Panc1 (cell line): Measurements from ENCODE around the gene RIPPLY3. TPM values are rescaled to one million over a fixed set of nuclear protein-coding genes. Genes with fewer than 3 reads are reported as not detected.
A peak's percentile ranks its signal among the peaks of the same experiment; 100 is the strongest.

Experiments used
- ATAC-seq: fragments of 200-7000 bp; cut with Tn5 transposase; 2 replicates; pipeline ENCODE4 v1.9.1; 2020; ENCODE audit warnings: mild to moderate bottlenecking, moderate library complexity
- BruUV-seq: library from RNA; stranded (reverse); fragments of 400-500 nt; replicated peaks from 2 replicates; lab custom pipeline; 2021; lab: Mats Ljungman, UMichigan
- CTCF ChIA-PET: fragments of 300-600 bp; sonication (Branson Sonifier 250); formaldehyde crosslinking; loops from one replicate; lab custom pipeline; 2022; ENCODE audit warnings: antibody characterized with exemption; lab: Charles Lee
- POLR2A ChIA-PET: fragments of 300-600 bp; sonication (Branson Sonifier 250); formaldehyde crosslinking; loops from one replicate; lab custom pipeline; 2022; ENCODE audit warnings: antibody characterized with exemption; lab: Charles Lee
- DNase-seq: peaks from one replicate; pipeline ENCODE4 v3.0.0-alpha.2; 2010; ENCODE audit warnings: low read depth, low spot score
- H3K27ac ChIP-seq: 2 replicates; pipeline ENCODE4 v1.5.1; 2011; ENCODE audit warnings: mild to moderate bottlenecking, low read length, inconsistent platforms
- H3K27me3 ChIP-seq: fragments of 200-500 bp; sonication (Bioruptor generic); 2 replicates; pipeline ENCODE4 v1.6.0; 2014; ENCODE audit warnings: low read length, inconsistent platforms; ENCODE audit not compliant: control insufficient read depth, insufficient read depth
- H3K36me3 ChIP-seq: fragments of 200-500 bp; sonication (Bioruptor generic); 2 replicates; pipeline ENCODE4 v1.5.1; 2014; ENCODE audit warnings: inconsistent platforms, mild to moderate bottlenecking, low read length, moderate library complexity; ENCODE audit not compliant: control insufficient read depth, insufficient read depth
- H3K4me1 ChIP-seq: 2 replicates; pipeline ENCODE4 v1.5.1; 2011; ENCODE audit warnings: inconsistent platforms, mild to moderate bottlenecking, low read length, moderate library complexity; ENCODE audit not compliant: control insufficient read depth, insufficient read depth
- H3K4me3 ChIP-seq, 2 experiments: 2 replicates each; pipeline ENCODE4 v1.5.1; 2011 to 2012; ENCODE audit warnings: low read depth in 2 of 2, low read length in 2 of 2, mild to moderate bottlenecking in 2 of 2, inconsistent platforms in 1 of 2, moderate library complexity in 1 of 2
- H3K9me3 ChIP-seq: fragments of 200-500 bp; sonication (Bioruptor generic); 2 replicates; pipeline ENCODE4 v1.5.1; 2014; ENCODE audit warnings: low read depth, mild to moderate bottlenecking, inconsistent platforms, low read length, moderate library complexity; ENCODE audit not compliant: control insufficient read depth, insufficient read depth
- POLR2AphosphoS5 ChIP-seq: IDR thresholded peaks from 2 replicates; pipeline ENCODE4 v1.6.1; 2012; ENCODE audit warnings: mild to moderate bottlenecking, low read depth, low read length, moderate library complexity
- SIN3A ChIP-seq: IDR thresholded peaks from 2 replicates; pipeline ENCODE4 v1.6.1; 2012; ENCODE audit warnings: low read depth, mild to moderate bottlenecking, low read length, moderate library complexity, borderline replicate concordance; ENCODE audit not compliant: insufficient read depth
- TCF7L2 ChIP-seq: IDR thresholded peaks from 2 replicates; pipeline ENCODE4 v1.6.1; 2011; ENCODE audit warnings: mild to moderate bottlenecking, low read depth, low read length, inconsistent platforms
- in situ Hi-C: cut with HindIII; loops from 2 replicates; pipeline ENCODE4 v1.10.0; 2016; ENCODE audit warnings: low sequenced_read_pairs, low pct_unique_long_range_greater_than_20kb
- intact Hi-C: fragments of 100-400 bp; cut with micrococcal nuclease; formaldehyde crosslinking; loops from one replicate; pipeline ENCODE4 v1.10.0; 2022; ENCODE audit not compliant: unreplicated experiment
- total RNA-seq: library from RNA; stranded (reverse); gene quantifications from one replicate; pipeline ENCODE4 v1.2.1, GENCODE V29; 2021; ENCODE audit not compliant: unreplicated experiment
- TF ChIP-seq, protein P1 (sequence below), 2 experiments: IDR thresholded peaks; 2 replicates each; pipeline ENCODE4 v1.6.1; 2011 to 2012; ENCODE audit warnings: low read depth in 2 of 2, control low read depth in 1 of 2, low read length in 1 of 2, mild to moderate bottlenecking in 1 of 2, moderate library complexity in 1 of 2; ENCODE audit not compliant: insufficient read depth in 1 of 2
- TF ChIP-seq, protein P2 (sequence below): fragments of 450-650 bp; IDR thresholded peaks from 2 replicates; pipeline ENCODE4 v1.5.1; 2017; ENCODE audit warnings: mild to moderate bottlenecking

RIPPLY3 gene
- total RNA-seq, 1 experiment from 2014 or later: 1.2 TPM

DNA sequence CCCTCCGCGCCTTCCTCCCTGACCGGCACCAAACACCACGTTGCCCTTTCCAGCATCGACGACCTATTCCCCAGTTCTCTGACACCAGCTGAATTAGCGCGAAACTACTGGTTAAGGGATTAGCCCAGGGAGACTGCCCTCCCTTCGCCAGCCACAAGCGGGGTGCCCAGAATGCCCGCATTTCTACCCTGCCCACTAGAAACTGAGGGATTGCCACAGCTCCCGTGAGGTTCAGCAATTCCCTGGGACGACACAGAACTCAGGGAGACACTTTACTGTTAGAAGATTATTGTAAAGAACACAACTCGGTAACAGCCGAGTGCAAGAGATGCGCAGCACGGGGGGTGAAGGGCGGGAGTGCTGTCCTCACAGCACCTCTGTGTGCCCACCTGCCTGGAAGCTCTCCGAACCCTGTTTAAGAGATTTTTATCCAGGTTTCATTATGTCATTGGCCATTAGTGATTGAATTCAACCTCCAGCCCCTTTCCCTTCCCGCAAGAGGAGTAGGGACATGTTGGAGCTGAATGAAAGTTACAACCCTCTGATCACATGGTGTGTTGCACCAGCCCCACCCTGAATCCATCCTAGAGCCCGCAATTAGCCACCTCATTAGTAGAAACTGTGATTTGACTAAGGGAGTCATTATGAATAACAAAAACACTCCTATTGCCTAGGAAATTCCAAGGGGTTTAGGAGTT, 15.8 kb upstream of the RIPPLY3 start:
- CTCF ChIA-PET: interaction anchor here (0.5 kb wide), 1 partner anchor 236 kb away, joined by 3 read pairs; no protein-coding TSS in a partner anchor
- ATAC-seq (no peak), DNase-seq (no peak)
- no peak for TF ChIP-seq POLR2AphosphoS5
- TF ChIP-seq SIN3A: no peak
- TF ChIP-seq, protein P1, sequence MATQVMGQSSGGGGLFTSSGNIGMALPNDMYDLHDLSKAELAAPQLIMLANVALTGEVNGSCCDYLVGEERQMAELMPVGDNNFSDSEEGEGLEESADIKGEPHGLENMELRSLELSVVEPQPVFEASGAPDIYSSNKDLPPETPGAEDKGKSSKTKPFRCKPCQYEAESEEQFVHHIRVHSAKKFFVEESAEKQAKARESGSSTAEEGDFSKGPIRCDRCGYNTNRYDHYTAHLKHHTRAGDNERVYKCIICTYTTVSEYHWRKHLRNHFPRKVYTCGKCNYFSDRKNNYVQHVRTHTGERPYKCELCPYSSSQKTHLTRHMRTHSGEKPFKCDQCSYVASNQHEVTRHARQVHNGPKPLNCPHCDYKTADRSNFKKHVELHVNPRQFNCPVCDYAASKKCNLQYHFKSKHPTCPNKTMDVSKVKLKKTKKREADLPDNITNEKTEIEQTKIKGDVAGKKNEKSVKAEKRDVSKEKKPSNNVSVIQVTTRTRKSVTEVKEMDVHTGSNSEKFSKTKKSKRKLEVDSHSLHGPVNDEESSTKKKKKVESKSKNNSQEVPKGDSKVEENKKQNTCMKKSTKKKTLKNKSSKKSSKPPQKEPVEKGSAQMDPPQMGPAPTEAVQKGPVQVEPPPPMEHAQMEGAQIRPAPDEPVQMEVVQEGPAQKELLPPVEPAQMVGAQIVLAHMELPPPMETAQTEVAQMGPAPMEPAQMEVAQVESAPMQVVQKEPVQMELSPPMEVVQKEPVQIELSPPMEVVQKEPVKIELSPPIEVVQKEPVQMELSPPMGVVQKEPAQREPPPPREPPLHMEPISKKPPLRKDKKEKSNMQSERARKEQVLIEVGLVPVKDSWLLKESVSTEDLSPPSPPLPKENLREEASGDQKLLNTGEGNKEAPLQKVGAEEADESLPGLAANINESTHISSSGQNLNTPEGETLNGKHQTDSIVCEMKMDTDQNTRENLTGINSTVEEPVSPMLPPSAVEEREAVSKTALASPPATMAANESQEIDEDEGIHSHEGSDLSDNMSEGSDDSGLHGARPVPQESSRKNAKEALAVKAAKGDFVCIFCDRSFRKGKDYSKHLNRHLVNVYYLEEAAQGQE (IDR thresholded peaks at IDR 0.05; ENCODE audit: insufficient read depth in 1 of 2, low read depth in 2 of 2, low read length in 1 of 2): no peak
- TF ChIP-seq, protein P2, sequence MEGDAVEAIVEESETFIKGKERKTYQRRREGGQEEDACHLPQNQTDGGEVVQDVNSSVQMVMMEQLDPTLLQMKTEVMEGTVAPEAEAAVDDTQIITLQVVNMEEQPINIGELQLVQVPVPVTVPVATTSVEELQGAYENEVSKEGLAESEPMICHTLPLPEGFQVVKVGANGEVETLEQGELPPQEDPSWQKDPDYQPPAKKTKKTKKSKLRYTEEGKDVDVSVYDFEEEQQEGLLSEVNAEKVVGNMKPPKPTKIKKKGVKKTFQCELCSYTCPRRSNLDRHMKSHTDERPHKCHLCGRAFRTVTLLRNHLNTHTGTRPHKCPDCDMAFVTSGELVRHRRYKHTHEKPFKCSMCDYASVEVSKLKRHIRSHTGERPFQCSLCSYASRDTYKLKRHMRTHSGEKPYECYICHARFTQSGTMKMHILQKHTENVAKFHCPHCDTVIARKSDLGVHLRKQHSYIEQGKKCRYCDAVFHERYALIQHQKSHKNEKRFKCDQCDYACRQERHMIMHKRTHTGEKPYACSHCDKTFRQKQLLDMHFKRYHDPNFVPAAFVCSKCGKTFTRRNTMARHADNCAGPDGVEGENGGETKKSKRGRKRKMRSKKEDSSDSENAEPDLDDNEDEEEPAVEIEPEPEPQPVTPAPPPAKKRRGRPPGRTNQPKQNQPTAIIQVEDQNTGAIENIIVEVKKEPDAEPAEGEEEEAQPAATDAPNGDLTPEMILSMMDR: no peak
- TF ChIP-seq TCF7L2: no peak
- no TSS peak for BruUV-seq
- Histone ChIP-seq H3K27ac (peak overlapping the region; percentile 82), H3K27me3 (no peaks in the 10 kb centered on the region), H3K9me3 (no peaks in the 10 kb centered on the region), H3K4me1 (peaks cover 4% of the 10 kb centered on the region; the same call in 1 of the 2 replicates), H3K4me3 (peak overlapping the region; percentile 47), H3K36me3 (no peaks in the 10 kb centered on the region)
- POLR2A ChIA-PET: no interaction called here
- intact Hi-C loops (no loop called here), in situ Hi-C loops (no loop called here)

DNA sequence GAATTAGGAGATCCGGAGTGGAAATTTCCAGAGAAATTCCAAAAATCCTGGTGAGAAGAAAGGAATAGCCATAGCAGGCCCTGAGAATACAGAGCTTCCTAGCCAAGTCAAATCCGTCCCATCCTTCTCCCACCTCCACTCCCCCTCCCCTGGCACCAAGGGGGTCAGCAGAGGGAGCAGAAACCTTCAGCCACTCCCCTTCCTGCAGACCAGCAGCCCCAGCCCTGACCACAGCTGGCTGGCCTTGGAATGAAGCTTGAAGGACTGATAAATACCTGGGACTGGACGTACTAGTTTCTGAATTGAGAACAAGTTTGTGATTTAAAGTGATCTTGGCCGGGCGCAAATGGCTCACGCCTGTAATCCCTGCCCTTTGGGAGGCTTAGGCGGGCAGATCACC, 13.8 kb upstream of the RIPPLY3 start:
- ATAC-seq (no peak), DNase-seq (no peak)
- ChIA-PET POLR2A (no interaction called here), CTCF (interaction anchor here (1.2 kb wide), 1 partner anchor 17 kb away, joined by 4 read pairs; no protein-coding TSS in a partner anchor)
- no TSS peak for BruUV-seq
- intact Hi-C loops (no loop called here), in situ Hi-C loops (no loop called here)
- Histone ChIP-seq H3K4me3 (no peak overlapping the region), H3K27me3 (no peaks in the 10 kb centered on the region), H3K36me3 (no peaks in the 10 kb centered on the region), H3K4me1 (peaks cover 4% of the 10 kb centered on the region; the same call in 1 of the 2 replicates), H3K9me3 (no peaks in the 10 kb centered on the region), H3K27ac (no peak overlapping the region)
- TF ChIP-seq, protein P1 (IDR thresholded peaks at IDR 0.05; ENCODE audit: insufficient read depth in 1 of 2, low read depth in 2 of 2, low read length in 1 of 2): no peak
- TF ChIP-seq TCF7L2: no peak
- TF ChIP-seq SIN3A: no peak
- TF ChIP-seq POLR2AphosphoS5: no peak
- TF ChIP-seq, protein P2: no peak
